Measurements from ENCODE around the gene DHDDS. TPM values are rescaled to one million over a fixed set of nuclear protein-coding genes. Genes with fewer than 3 reads are reported as not detected.

DHDDS gene
- total and polyA plus RNA-seq, 2 of the 13 experiments (the other 11 are each of a cell fraction or from before 2014, with no cell fraction given) = 18.9 to 28.3 TPM

DNA sequence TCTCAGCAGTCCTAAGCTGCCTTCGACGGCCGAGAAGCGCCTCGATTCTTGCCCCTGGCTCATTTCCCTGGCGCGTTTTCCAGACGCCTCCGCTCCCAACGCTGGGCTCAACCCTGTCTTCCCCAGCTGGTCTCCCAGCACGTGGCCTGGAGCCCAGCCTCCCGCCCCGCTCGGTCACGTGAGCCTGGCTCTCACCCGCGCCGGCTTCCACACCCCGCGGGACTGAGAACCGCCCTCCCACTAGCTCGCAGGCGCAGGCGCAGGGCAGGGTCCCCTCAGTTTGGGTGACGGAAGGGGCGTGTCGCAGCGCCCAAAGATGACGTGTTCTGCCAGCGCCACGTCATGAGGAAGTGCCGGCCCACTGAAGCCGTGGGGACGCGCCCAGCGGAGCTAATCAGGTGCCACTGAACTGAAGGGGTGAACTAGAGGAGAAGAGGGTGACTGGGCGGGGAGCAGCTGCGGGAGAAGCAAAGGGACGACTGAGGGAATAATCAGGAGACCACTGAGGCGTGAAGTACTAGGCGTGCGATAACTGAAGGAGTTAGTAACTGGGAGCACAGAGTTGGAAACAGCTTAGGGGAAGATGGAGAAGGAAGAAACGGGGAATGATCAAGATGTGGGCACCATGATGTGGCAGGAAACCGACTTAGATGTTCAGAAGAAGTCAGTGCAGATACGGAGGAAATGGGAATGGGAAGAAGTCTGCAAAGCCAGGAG is at the start of gene DHDDS (continued):
- no peak for TF ChIP-seq ZFP36 (IDR thresholded peaks at IDR 0.05; ENCODE audit: borderline replicate concordance, low read depth, low read length, partially characterized antibody)
- TF ChIP-seq NR1H2 (CRISPR knock-in tag; IDR thresholded peaks at IDR 0.05; ENCODE audit: borderline replicate concordance, low read depth) = peak; percentile 72; the same call in 1 of the 2 replicates
- TF ChIP-seq ZKSCAN8 (CRISPR knock-in tag; IDR thresholded peaks at IDR 0.05; ENCODE audit: borderline replicate concordance) = no peak; the same call in 1 of the 2 replicates
- peak; percentile 30; the same call in 1 of the 2 replicates for TF ChIP-seq ZNF101 (CRISPR knock-in tag; IDR thresholded peaks at IDR 0.05; ENCODE audit: borderline replicate concordance, low read depth)
- TF ChIP-seq CREB1 (IDR thresholded peaks at IDR 0.05) = peak; percentile 99
- peak; percentile 100 for TF ChIP-seq CREB1 (CRISPR knock-in tag; IDR thresholded peaks at IDR 0.05)
- TF ChIP-seq, protein P1, sequence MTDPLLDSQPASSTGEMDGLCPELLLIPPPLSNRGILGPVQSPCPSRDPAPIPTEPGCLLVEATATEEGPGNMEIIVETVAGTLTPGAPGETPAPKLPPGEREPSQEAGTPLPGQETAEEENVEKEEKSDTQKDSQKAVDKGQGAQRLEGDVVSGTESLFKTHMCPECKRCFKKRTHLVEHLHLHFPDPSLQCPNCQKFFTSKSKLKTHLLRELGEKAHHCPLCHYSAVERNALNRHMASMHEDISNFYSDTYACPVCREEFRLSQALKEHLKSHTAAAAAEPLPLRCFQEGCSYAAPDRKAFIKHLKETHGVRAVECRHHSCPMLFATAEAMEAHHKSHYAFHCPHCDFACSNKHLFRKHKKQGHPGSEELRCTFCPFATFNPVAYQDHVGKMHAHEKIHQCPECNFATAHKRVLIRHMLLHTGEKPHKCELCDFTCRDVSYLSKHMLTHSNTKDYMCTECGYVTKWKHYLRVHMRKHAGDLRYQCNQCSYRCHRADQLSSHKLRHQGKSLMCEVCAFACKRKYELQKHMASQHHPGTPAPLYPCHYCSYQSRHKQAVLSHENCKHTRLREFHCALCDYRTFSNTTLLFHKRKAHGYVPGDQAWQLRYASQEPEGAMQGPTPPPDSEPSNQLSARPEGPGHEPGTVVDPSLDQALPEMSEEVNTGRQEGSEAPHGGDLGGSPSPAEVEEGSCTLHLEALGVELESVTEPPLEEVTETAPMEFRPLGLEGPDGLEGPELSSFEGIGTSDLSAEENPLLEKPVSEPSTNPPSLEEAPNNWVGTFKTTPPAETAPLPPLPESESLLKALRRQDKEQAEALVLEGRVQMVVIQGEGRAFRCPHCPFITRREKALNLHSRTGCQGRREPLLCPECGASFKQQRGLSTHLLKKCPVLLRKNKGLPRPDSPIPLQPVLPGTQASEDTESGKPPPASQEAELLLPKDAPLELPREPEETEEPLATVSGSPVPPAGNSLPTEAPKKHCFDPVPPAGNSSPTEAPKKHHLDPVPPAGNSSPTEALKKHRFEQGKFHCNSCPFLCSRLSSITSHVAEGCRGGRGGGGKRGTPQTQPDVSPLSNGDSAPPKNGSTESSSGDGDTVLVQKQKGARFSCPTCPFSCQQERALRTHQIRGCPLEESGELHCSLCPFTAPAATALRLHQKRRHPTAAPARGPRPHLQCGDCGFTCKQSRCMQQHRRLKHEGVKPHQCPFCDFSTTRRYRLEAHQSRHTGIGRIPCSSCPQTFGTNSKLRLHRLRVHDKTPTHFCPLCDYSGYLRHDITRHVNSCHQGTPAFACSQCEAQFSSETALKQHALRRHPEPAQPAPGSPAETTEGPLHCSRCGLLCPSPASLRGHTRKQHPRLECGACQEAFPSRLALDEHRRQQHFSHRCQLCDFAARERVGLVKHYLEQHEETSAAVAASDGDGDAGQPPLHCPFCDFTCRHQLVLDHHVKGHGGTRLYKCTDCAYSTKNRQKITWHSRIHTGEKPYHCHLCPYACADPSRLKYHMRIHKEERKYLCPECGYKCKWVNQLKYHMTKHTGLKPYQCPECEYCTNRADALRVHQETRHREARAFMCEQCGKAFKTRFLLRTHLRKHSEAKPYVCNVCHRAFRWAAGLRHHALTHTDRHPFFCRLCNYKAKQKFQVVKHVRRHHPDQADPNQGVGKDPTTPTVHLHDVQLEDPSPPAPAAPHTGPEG (CRISPR knock-in tag; IDR thresholded peaks at IDR 0.05) = peak; percentile 90
- peak in 1 of 2 experiments; percentile 40; a peak in 1 of 4 replicates for TF ChIP-seq EP300 (IDR thresholded peaks at IDR 0.05; ENCODE audit: low read depth in 2 of 2, low read length in 2 of 2)
- TF ChIP-seq EP300 (CRISPR knock-in tag; IDR thresholded peaks at IDR 0.05; ENCODE audit: borderline replicate concordance) = peak; percentile 62
- no peak for TF ChIP-seq NFIC (IDR thresholded peaks at IDR 0.05; ENCODE audit: low read length)
- TF ChIP-seq ZNF839 (CRISPR knock-in tag; IDR thresholded peaks at IDR 0.05; ENCODE audit: borderline replicate concordance) = peak; percentile 94
- TF ChIP-seq, protein P2, sequence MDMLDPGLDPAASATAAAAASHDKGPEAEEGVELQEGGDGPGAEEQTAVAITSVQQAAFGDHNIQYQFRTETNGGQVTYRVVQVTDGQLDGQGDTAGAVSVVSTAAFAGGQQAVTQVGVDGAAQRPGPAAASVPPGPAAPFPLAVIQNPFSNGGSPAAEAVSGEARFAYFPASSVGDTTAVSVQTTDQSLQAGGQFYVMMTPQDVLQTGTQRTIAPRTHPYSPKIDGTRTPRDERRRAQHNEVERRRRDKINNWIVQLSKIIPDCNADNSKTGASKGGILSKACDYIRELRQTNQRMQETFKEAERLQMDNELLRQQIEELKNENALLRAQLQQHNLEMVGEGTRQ (IDR thresholded peaks at IDR 0.05; ENCODE audit: low read depth, low read length) = peak; percentile 94
- TF ChIP-seq, protein P2 (CRISPR knock-in tag; IDR thresholded peaks at IDR 0.05; ENCODE audit: borderline replicate concordance) = peak; percentile 100
- TF ChIP-seq, protein P3, sequence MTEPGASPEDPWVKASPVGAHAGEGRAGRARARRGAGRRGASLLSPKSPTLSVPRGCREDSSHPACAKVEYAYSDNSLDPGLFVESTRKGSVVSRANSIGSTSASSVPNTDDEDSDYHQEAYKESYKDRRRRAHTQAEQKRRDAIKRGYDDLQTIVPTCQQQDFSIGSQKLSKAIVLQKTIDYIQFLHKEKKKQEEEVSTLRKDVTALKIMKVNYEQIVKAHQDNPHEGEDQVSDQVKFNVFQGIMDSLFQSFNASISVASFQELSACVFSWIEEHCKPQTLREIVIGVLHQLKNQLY (CRISPR knock-in tag; IDR thresholded peaks at IDR 0.05) = peak; percentile 89
- TF ChIP-seq GATAD2A (CRISPR knock-in tag; IDR thresholded peaks at IDR 0.05) = peak; percentile 83
- TF ChIP-seq, protein P4, sequence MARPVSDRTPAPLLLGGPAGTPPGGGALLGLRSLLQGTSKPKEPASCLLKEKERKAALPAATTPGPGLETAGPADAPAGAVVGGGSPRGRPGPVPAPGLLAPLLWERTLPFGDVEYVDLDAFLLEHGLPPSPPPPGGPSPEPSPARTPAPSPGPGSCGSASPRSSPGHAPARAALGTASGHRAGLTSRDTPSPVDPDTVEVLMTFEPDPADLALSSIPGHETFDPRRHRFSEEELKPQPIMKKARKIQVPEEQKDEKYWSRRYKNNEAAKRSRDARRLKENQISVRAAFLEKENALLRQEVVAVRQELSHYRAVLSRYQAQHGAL (CRISPR knock-in tag; IDR thresholded peaks at IDR 0.05; ENCODE audit: not compliant biosample characterization) = peak; percentile 87
- no peak for TF ChIP-seq ZNF703 (CRISPR knock-in tag; IDR thresholded peaks at IDR 0.05; ENCODE audit: borderline replicate concordance)
- TF ChIP-seq SRSF4 (IDR thresholded peaks at IDR 0.05; ENCODE audit: low read depth, low read length, poor library complexity, severe bottlenecking) = no peak
- peak; percentile 96 for TF ChIP-seq TBX2 (CRISPR knock-in tag; IDR thresholded peaks at IDR 0.05; ENCODE audit: borderline replicate concordance)
- TF ChIP-seq ZFP62 (CRISPR knock-in tag; IDR thresholded peaks at IDR 0.05) = no peak
